Lower lobe of right lung (tissue), 2 donors: ENCODE data around the gene HOXD8. TPM values are rescaled to one million over a fixed set of nuclear protein-coding genes. Genes with fewer than 3 reads are reported as not detected.
A peak's percentile ranks its signal among the peaks of the same experiment; 100 is the strongest.

Source experiments
- ATAC-seq, 2 donors: fragments of 200-7000 bp; cut with Tn5 transposase; one replicate each; pipeline ENCODE4 v1.9.1; 2020 to 2022; ENCODE audit warnings: mild to moderate bottlenecking in 2 of 2, moderate library complexity in 2 of 2
- DNase-seq: peaks from one replicate; pipeline ENCODE4 v3.0.0-alpha.2; 2020
- H3K27ac ChIP-seq: fragments of 200-600 bp; one replicate; pipeline ENCODE4 v1.8.0; 2022
- H3K27me3 ChIP-seq: fragments of 200-600 bp; one replicate; pipeline ENCODE4 v1.8.0; 2022; ENCODE audit warnings: low read depth
- H3K36me3 ChIP-seq: fragments of 200-600 bp; one replicate; pipeline ENCODE4 v1.8.0; 2022; ENCODE audit warnings: mild to moderate bottlenecking
- H3K4me1 ChIP-seq: fragments of 200-600 bp; one replicate; pipeline ENCODE4 v1.8.0; 2022
- H3K4me3 ChIP-seq: fragments of 200-600 bp; one replicate; pipeline ENCODE4 v1.8.0; 2022; ENCODE audit warnings: mild to moderate bottlenecking
- H3K9me3 ChIP-seq: fragments of 200-600 bp; one replicate; pipeline ENCODE4 v1.8.0; 2022
- CTCF ChIP-seq: fragments of 200-600 bp; IDR thresholded peaks from one replicate; pipeline ENCODE4 v1.8.0; 2022; ENCODE audit warnings: antibody characterized with exemption, mild to moderate bottlenecking
- intact Hi-C: fragments of 100-400 bp; cut with DNase I; formaldehyde crosslinking; loops from one replicate; pipeline ENCODE4 v1.11.0; 2022
- microRNA-seq: library from miRNA; unstranded; fragments of <30 nt; microRNA quantifications from one replicate; pipeline ENCODE4 v1.2.0, GENCODE V29; 2020; ENCODE audit warnings: borderline number of aligned reads
- total RNA-seq: library from RNA; stranded (reverse); fragmentation: NEBNext Ultra II Directional; extraction: Animal tissue kit (Norgen Biotek cat#: 25700); gene quantifications from one replicate; pipeline ENCODE4 v1.2.1, GENCODE V29; 2021
- donor health status: DM: no; HTN: yes; CAD: no; lungs with severe emphysema.

Gene HOXD8
- total RNA-seq, 1 donor from 2014 or later = 2.3 TPM

GRCh38 chr2:176175709-176176607 lies 46.5 kb downstream of the HOXD8 start:
- no peak for DNase-seq
- Histone ChIP-seq H3K27ac (no peak overlapping the region), H3K4me3 (no peak overlapping the region), H3K4me1 (peaks cover 23% of the 10 kb centered on the region), H3K27me3 (peaks cover 92% of the 10 kb centered on the region), H3K9me3 (no peaks in the 10 kb centered on the region), H3K36me3 (no peaks in the 10 kb centered on the region)
- TF ChIP-seq CTCF = no peak
- ATAC-seq = no peak
- intact Hi-C loops = no loop called here

DNA sequence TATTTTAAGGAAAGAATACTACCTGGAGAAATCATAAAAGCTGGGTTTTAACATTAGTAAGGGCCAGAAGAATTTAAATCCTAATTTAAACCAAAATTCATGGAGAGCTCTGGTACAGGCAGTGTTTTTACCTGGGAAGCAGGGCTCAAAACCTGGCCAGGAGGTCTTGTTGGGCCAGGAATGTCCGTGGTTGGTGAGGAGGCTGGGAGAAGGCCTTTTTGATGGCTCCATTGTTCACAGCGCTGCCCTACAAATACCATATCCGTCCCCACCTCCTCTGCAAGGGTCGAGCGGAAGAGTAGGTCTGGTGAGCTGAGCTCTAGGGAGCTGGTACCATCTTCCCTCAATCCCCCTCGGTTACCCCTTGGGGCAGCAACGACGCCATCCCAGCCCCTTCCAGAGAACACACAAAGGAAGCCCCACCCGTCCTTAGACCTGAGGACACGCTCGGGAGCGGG lies 48.1 kb downstream of the HOXD8 start:
- H3K4me3 ChIP-seq = peak overlapping the region; percentile 27
- H3K27me3 ChIP-seq = peaks cover 80% of the 10 kb centered on the region
- no peak overlapping the region for H3K27ac ChIP-seq
- intact Hi-C loops = no loop called here
- no peak for TF ChIP-seq CTCF
- ATAC-seq (no peak), DNase-seq (no peak)
- H3K36me3 ChIP-seq = no peaks in the 10 kb centered on the region
- no peaks in the 10 kb centered on the region for H3K9me3 ChIP-seq
- H3K4me1 ChIP-seq = peaks cover 12% of the 10 kb centered on the region

GRCh38 chr2:176178038-176178756 lies 48.7 kb downstream of the HOXD8 start:
- no peaks in the 10 kb centered on the region for H3K36me3 ChIP-seq
- no peak for DNase-seq
- ATAC-seq = peak; percentile 58 to 63
- peaks cover 12% of the 10 kb centered on the region for H3K4me1 ChIP-seq
- no peak for TF ChIP-seq CTCF
- peak overlapping the region; percentile 3 for H3K27ac ChIP-seq
- no peaks in the 10 kb centered on the region for H3K9me3 ChIP-seq
- intact Hi-C loops = no loop called here
- peak overlapping the region; percentile 27 for H3K4me3 ChIP-seq
- H3K27me3 ChIP-seq = peaks cover 78% of the 10 kb centered on the region

GRCh38 chr2:176178757-176179295 lies 49.3 kb downstream of the HOXD8 start:
- peak in 1 of 2 donors; percentile 33 for ATAC-seq
- Histone ChIP-seq H3K27ac (peak overlapping the region; percentile 3), H3K4me1 (peaks cover 12% of the 10 kb centered on the region), H3K27me3 (peaks cover 78% of the 10 kb centered on the region), H3K4me3 (peak overlapping the region; percentile 27), H3K36me3 (no peaks in the 10 kb centered on the region), H3K9me3 (no peaks in the 10 kb centered on the region)
- intact Hi-C loops = no loop called here
- no peak for DNase-seq
- TF ChIP-seq CTCF = no peak

- no peak for ATAC-seq
- Histone ChIP-seq H3K4me3 (no peak overlapping the region), H3K27me3 (peaks cover 56% of the 10 kb centered on the region), H3K4me1 (peaks cover 12% of the 10 kb centered on the region), H3K36me3 (no peaks in the 10 kb centered on the region), H3K27ac (no peak overlapping the region), H3K9me3 (no peaks in the 10 kb centered on the region)
- no peak for DNase-seq
- TF ChIP-seq CTCF = no peak
- intact Hi-C loops = no loop called here
Observed at GRCh38 chr2:176181551-176181950, 52.0 kb downstream of the HOXD8 start.

Small RNAs within 50 kb of the gene (microRNA-seq; reads per million reads assigned to microRNA genes)
- 1,269 reads per million, percentile 82 among the genes with 10 or more reads in this experiment for gene MIR10B

Other genes with a start within 250 kb of the HOXD8 start
- 32.3 TPM for gene LNPK, start 127.4 kb upstream of the HOXD8 start, total RNA-seq
- not detected for gene EVX2, start 45.7 kb upstream of the HOXD8 start, total RNA-seq
- not detected for gene HOXD13, start 37.0 kb upstream of the HOXD8 start, total RNA-seq
- gene HOXD12, start 29.9 kb upstream of the HOXD8 start, total RNA-seq = not detected
- not detected for gene HOXD11, start 22.4 kb upstream of the HOXD8 start, total RNA-seq
- not detected for gene HOXD10, start 12.9 kb upstream of the HOXD8 start, total RNA-seq
- 0.86 TPM for gene HOXD9, start 7.0 kb upstream of the HOXD8 start, total RNA-seq
- gene HOXD4, start 21.8 kb downstream of the HOXD8 start, total RNA-seq = 0.97 TPM
- gene HOXD3, start 27.6 kb downstream of the HOXD8 start, total RNA-seq = 0.47 TPM
- gene HOXD1, start 59.0 kb downstream of the HOXD8 start, total RNA-seq = 3.4 TPM
- gene MTX2, start 139.7 kb downstream of the HOXD8 start, total RNA-seq = 16.2 TPM